Hematopoietic multipotent progenitor cell treated with erythropoietin and hydrocortisone succinate and interleukin-3 and kit ligand, for 4 days (in vitro differentiated cells): ENCODE results near the gene RPL18A.

Source experiments
- DNase-seq: peaks from one replicate; pipeline ENCODE4 v3.0.0-alpha.2; 2015

RPL18A gene

GRCh38 chr19:17859533-17860330 is at the start of gene RPL18A:
Gene RPL18A, plus strand, starts transcription at chr19:17859910. Its CDS starts 47 bp downstream, at chr19:17859957.
- DNase-seq, result peak; percentile 100

DNA sequence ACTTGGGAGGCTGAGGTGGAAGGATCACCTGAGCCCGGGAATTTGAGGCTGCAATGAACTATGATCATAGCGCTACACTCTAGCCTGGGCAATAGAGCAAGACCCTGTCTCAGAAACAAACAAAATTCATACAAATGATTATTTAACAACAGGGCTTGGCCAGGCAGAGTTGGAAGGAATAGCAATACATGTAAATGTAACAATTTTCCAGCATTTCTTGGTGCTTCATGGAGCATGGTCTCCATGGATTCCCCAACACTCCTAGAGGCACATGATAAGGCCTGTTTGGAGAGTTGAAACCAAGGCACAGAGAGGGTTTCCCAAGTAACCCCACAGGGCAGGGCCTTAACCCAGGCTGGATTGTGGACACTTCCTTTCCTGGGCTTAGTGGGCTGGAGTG is 48.6 kb upstream of the RPL18A start:
- no peak for DNase-seq

GRCh38 chr19:17811681-17812080 is 48.0 kb upstream of the RPL18A start:
- no peak for DNase-seq

GRCh38 chr19:17812099-17812498 is 47.6 kb upstream of the RPL18A start:
- no peak for DNase-seq

DNA sequence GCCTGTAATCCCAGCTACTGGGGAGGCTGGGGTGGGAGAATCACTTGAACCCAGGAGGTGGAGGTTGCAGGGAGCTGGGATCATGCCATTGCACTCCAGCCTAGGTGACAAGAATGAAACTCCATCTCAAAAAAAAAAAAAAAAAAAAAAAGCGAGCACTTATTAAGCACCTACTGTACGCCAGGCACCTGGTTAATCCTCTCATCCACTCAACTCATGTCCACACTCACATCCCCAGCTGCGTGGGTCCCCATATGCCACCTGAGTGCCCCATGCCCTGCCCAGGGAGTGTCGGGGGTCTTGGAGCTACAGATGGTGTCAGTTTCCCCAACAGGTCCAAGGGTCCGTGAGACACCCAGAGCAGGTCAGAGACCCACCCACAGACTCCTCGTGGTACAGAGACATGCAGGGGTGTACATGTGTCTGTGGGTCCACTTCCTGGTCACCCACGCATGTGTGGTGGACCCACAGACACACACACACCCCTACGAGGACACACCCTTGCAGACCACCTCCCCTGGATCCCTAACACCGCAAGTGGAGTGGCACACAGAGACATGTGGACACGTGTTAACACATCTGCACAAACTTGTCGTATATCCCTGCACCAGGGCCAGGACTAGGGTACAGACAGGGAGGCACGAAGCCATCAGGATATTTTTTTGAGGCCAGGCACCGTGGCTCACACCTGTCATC is 41.9 kb upstream of the RPL18A start:
- no peak for DNase-seq

DNA sequence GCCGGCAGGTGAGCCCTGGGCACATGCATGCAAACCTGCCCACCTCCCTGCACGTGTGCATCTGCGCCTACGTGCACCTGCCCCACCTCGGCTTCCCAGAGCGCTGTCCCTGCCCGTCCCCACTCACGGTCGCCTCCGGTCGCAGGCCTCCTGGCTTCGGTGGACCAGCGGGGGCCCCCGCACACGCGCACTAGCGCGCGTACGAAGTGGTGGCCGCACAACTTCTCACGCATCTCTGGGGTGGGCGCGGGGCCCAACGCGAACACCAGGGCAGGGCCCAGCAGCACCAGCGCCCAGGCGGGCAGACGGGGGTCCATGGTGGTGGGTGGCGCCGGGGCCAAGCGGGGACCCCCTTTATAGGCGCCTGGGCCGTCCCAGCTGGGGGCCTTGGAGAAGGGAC is 38.5 kb upstream of the RPL18A start, which contains the start of gene INSL3:
INSL3 (minus strand) TSS at position 330 of the 400 bp plus-strand sequence; CDS start at position 317, 13 bp downstream.
- DNase-seq, result no peak

DNA sequence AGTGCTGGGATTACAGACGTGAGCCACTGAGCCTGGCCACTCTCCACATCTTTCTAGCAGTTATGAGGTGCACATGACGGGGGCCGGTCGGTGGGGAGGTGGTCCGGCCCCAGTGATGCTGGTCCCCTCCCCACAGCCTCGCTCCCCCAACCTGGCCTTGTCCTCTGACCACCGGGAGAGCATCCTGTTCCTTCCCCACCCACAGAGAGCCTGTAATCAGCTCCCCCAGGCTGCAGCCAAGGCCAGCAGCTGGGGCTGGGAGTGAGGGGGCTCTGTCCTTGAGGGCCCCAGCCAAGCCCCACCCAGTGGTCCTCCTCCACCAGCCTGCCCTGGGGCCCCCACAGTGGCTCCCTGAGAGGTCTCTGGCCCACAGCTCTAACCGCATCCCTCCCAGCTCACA is 35.4 kb upstream of the RPL18A start:
- DNase-seq, result no peak

DNA sequence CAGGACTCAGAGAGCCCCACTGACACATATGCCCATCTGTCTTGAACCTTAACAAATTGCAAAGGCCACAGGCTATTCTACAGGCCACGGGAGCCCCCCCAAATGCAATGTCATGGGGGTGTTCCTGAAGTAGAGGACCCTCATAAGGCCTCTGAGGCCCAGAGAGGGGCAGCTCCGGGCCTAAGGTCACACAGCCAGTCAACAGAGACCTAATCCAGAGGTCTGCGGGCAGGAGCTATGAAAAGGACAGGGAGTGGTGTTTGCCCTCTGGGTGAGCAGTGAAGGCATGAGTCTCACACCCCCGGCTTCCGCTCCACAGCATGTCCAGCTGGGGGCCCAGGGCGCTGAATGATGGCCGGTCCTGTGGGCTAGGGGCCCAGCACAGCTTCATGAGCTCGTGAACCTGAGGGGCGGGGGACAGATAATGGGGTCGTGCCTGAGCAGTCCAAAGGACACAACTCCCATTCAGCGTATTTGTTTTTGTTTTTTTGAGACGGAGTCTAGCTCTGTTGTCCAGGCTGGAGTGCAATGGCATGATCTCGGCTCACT is 33.1 kb upstream of the RPL18A start:
- DNase-seq, result no peak

DNA sequence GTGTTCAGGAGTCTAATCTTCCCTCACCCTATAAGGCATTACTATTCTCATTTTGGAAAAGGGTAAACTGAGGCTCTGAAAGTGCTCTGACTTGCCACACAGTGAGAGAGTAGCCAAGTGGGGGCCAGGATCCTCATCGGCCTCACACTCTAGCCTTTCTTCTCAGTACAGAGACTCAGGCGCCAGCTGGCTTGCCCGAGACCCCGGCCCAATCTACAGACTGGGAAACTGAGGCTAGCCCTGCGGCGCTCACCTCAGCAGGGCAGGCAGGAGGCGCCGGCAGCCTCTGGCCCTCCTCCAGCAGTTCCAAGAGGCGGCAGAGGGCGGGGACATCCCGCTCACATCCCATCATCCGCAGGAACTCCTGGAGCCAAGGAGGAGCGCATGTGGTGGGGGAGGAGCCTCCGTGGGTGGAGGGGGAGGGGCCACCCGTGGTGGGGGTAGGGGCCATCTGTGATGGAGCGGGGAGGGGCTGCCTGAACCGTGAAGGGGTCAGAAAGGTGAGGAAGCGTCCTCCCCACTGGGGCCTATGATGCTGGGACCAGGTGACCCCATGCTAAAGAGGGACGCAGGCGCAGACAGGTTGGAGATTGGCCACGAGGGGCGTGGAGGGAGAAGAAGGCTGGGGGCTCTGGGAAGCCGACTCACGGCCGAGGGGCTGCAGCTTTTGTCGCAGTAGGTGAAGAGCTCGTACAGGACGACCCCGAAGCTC is 29.7 kb upstream of the RPL18A start:
- no peak for DNase-seq

DNA sequence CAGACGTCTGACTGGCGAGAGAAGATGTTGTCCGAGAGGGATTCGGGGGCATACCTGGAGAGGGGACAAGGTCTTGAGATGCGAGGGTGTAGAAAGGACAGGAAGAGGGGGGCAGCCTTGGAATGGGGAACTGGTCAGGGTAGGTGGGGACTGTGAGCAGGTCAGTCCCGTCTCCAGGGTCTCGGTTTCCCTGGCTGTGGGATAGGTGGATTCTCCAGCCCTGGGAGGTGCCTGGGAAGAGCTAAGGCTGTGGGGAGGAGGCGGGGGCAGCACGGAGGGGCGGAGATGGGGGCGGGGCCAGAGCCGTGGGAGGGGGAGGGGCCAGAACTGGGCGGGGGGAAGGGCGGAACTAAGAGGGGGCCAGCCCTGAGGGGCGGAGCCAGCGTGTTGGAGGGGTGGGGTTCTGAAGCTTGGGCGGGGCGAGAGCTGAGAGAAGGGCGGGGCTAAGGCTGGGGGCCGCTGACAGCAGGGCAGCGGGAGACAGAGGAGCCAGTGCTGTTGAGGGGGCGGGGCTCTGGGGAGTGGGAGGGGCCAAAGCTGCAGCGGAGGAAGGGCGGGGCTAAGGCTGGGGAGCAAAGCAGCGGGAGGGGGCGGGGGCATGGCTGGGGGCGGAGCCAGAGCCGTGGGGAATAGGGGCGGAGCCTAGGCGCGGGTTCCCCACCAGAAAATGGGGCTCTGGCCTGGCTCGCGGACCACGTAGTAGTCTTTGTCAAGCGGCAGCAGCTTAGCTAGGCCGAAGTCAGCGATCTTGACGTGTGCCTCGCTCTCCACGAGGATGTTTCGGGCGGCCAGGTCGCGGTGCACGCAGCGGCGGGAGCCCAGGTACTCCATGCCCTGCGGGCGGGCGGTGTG is 28.9 kb upstream of the RPL18A start:
- DNase-seq, result peak; percentile 73

DNA sequence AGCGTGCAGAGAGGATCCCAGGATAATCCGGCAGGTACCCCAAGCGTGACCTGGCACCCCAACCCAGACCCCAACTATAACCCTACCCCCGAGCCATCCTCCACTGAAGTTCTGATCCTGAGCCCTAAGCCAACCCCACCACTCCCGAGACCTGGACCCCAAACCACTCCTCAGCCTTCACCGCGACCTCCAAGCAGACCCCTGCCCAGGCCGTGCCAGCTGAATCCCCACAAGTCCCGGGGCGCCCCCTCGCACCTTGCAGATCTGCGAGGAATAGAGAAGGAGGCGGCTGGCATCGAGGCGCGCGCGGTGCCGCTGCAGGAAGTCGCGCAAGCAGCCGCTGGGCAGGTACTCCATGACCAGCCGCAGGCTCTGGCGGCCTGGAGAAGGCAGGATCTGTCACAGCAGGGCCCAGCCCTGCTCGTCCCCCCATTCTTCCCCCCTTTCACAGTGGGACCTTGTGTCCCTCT is 28.3 kb upstream of the RPL18A start:
- DNase-seq, result no peak

DNA sequence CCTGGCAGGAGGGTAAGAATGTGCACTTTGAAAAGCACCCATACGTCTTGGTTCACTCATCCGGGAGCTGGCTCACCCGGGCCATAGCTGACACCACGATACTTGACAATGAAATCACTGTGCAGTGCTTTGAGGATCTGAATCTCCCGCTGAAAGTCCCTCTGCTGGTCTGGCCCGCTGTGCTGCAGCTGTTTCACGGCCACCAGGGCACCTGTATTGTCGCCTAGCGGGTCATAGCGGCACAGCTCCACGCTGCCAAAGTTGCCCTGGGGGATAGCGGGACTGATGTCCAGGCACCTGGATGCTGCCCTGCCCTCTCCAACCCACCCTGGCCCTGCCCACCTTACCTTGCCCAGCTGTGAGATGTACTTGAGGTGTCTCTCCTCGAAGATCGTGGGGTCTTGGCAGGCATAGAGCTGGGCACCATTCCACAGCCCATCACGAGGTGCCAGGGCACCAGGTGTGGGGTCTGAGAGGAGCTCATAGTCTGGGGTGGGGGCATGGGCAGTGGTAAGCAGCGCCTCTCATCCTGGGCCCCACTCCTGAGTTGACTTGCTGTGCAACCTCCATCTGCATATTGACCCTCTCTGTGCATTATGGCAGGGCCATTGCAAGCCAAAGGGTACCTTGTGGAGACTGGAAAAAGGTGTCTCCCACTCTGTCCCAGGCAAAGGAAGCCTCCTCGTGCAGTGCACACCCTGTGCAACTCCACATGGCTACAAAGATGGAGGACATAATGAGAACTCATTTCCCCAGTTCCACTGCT is 27.1 kb upstream of the RPL18A start:
- DNase-seq, result no peak

- peak; percentile 43 for DNase-seq
Measured at GRCh38 chr19:17834350-17835181, 25.1 kb upstream of the RPL18A start.

DNA sequence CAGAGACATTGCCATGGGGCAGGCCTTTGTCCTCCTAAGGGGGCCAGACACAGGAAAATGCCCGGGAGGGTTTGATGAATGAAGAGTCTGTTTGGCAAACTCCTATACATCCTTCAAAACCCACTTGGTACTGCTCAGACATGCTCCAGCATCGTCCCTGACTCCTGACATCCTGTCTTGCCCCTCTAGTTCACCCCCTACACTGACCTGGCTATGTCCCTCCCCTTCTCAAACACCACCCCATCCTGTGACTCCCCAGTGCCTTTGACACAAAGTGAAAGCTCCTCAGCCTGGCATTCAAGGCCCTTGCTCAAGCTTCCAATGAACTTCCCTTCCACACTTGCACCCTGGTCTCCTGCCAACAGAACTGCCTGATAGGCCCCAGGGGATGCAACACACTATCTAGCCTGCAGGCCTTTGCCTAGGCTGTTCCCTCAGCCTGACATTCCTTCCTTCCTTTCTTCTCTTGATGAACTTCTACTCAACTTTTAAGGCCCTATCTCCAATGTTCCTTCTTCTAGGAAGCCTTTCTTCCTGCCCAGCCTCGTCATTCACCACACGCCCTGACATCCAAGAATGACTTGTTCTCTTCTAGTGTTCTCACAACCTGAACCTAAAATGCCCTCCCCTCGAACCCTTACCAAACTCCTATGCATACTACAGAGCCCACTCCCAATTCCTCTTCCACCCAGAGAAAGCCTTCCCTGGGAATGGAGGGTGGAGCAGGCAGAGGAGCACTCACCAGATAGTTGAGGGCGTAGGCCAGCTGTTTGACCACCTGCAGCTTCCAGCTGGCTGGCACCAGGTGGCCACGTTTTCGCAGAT is 24.3 kb upstream of the RPL18A start:
- no peak for DNase-seq

DNA sequence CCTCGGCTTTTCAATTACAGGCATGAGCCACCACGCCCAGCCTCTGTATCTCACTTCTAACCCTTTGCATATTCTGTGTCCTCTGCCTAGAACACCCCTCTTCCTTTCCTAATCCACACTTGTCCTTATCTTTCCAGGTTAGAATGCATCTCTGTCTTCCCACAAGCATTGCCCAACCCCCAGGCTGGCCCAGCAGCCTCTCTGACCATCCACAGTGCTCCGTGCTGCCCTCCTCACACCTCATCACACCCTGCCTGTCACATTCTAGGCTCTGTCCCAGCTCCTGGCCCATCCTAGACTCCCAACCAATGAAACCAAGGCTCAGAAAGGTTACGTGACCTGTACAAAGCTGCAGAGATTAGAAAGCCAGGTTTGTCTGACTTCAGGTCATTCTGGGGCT is 23.2 kb upstream of the RPL18A start:
- DNase-seq, result no peak

DNA sequence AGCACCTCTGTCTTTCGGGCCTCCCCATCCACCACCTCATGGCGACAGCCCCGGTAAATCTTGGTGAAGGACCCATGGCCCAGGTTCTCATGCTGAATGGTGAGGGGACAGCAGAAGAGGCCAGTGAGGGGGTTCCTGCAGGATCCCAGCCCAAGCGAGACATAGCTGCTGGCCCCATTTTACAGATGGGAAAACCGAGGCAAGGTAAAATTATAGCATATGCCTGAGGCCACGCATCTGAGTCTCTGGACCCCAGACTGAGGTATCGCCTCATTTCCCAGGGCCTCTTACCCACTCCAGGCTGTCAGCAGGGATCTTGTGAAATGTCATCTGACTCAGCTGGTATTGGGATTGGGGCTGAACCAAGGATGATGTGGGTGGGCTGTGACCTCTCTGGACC is 21.7 kb upstream of the RPL18A start:
- no peak for DNase-seq

- no peak for DNase-seq
Measured at GRCh38 chr19:17840019-17840418, 19.7 kb upstream of the RPL18A start.

- no peak for DNase-seq
Measured at GRCh38 chr19:17841371-17841809, 18.3 kb upstream of the RPL18A start.
